WI38 (cell line): ENCODE results near the gene ARHGEF17.

Experiments used
- H3K4me3 ChIP-seq: 2 replicates; pipeline ENCODE4 v1.5.1; 2011; ENCODE audit warnings: low read depth, mild to moderate bottlenecking, control low read depth, low read length
- CTCF ChIP-seq: IDR thresholded peaks from 2 replicates; pipeline ENCODE4 v1.5.1; 2012; ENCODE audit warnings: low read depth, mild to moderate bottlenecking, control low read depth, low read length

ARHGEF17 gene

GRCh38 chr11:73307323-73308002, 613 bp upstream of the ARHGEF17 start:
- H3K4me3 ChIP-seq, result peak overlapping the region; percentile 84
- peak; percentile 70 for TF ChIP-seq CTCF

- peak overlapping the region; percentile 84 for H3K4me3 ChIP-seq
- no peak for TF ChIP-seq CTCF
These were observed 1.2 kb downstream of the ARHGEF17 start for GRCh38 chr11:73308961-73309919.

GRCh38 chr11:73310076-73310475, 2.0 kb downstream of the ARHGEF17 start:
- no peak for TF ChIP-seq CTCF
- H3K4me3 ChIP-seq, result peak overlapping the region; percentile 84

- H3K4me3 ChIP-seq, result peak overlapping the region; percentile 84
- TF ChIP-seq CTCF, result no peak
These were observed 2.8 kb downstream of the ARHGEF17 start for GRCh38 chr11:73310661-73311393.

GRCh38 chr11:73311394-73311869, 3.4 kb downstream of the ARHGEF17 start:
- peak overlapping the region; percentile 84 for H3K4me3 ChIP-seq
- no peak for TF ChIP-seq CTCF

GRCh38 chr11:73312036-73312435, 4.0 kb downstream of the ARHGEF17 start:
- peak overlapping the region; percentile 84 for H3K4me3 ChIP-seq
- no peak for TF ChIP-seq CTCF
